PFSK-1 (cell line): ENCODE data around the gene TRPV5.

Experiments
- FOXP2 ChIP-seq: optimal IDR thresholded peaks from 2 replicates; pipeline ENCODE3; 2011; ENCODE audit warnings: borderline replicate concordance, control low read depth, inconsistent platforms; ENCODE audit not compliant: insufficient read depth; ENCODE audit errors: extremely low read length, extremely low read depth
- POLR2AphosphoS5 ChIP-seq: IDR thresholded peaks from 2 replicates; pipeline ENCODE4 v1.6.1; 2012; ENCODE audit warnings: low read depth, mild to moderate bottlenecking, control low read depth, low read length, moderate library complexity
- SIN3A ChIP-seq: IDR thresholded peaks from 2 replicates; pipeline ENCODE4 v1.6.1; 2012; ENCODE audit warnings: mild to moderate bottlenecking, low read length, moderate library complexity, borderline replicate concordance; ENCODE audit not compliant: insufficient read depth
- TAF1 ChIP-seq: IDR thresholded peaks from 2 replicates; pipeline ENCODE4 v1.6.1; 2012; ENCODE audit warnings: low read length, control low read depth, borderline replicate concordance; ENCODE audit not compliant: insufficient read depth

- TF ChIP-seq POLR2AphosphoS5 (no peak), FOXP2 (no peak), TAF1 (no peak), SIN3A (no peak)
Measured at GRCh38 chr7:142878315-142878714, 55.2 kb downstream of the TRPV5 start.
